Thyroid gland (tissue), 4 donors: Measurements from ENCODE around the gene COQ7. TPM values are rescaled to one million over a fixed set of nuclear protein-coding genes. Genes with fewer than 3 reads are reported as not detected.

ENCODE experiments used
- DNase-seq, 2 donors: peaks; one replicate each; pipeline ENCODE4 v3.0.0-alpha.2; 2019
- H3K27ac ChIP-seq, 3 donors: fragments of 200-600 bp; sonication (generic); 1 replicate in 2 of 3; 2 replicates in 1 of 3; pipeline ENCODE4 v1.5.1; 2016 to 2019; ENCODE audit warnings: mild to moderate bottlenecking in 1 of 3, moderate library complexity in 1 of 3
- H3K27me3 ChIP-seq: fragments of 200-600 bp; sonication (generic); one replicate; pipeline ENCODE4 v1.5.1; 2019
- H3K36me3 ChIP-seq, 2 donors: fragments of 200-600 bp; sonication (generic); one replicate each; pipeline ENCODE4 v1.5.1; 2016 to 2019
- H3K4me1 ChIP-seq, 2 donors: fragments of 200-600 bp; sonication (generic); one replicate each; pipeline ENCODE4 v1.5.1; 2017 to 2019
- H3K4me3 ChIP-seq, 3 donors: fragments of 200-600 bp; sonication (generic); replicated peaks in 1 of 3; 1 replicate in 2 of 3; 2 replicates in 1 of 3; pipeline ENCODE4 v1.5.1; 2016; ENCODE audit warnings: mild to moderate bottlenecking in 1 of 3
- H3K9me3 ChIP-seq: fragments of 200-600 bp; sonication (generic); one replicate; pipeline ENCODE4 v1.5.1; 2017
- POLR2A ChIP-seq, 2 donors: fragments of 450-650 bp; IDR thresholded peaks; one replicate each; pipeline ENCODE4 v1.6.1; 2017; ENCODE audit warnings: antibody characterized with exemption in 2 of 2, mild to moderate bottlenecking in 2 of 2, moderate library complexity in 1 of 2
- WGBS, 2 donors: methylation state at CpG; one replicate each; pipeline ENCODE4 v1.1.5; 2017; 5-methylcytosine and 5-hydroxymethylcytosine counted together
- intact Hi-C: fragments of 100-400 bp; cut with DNase I; formaldehyde crosslinking; loops from one replicate; pipeline ENCODE4 v1.15.1; 2023
- total RNA-seq, 4 donors: library from RNA; depleted of rRNA; stranded (reverse); fragments of >200 nt; gene quantifications; one replicate each; pipeline ENCODE4 v1.2.3, GENCODE V29; 2016
- TF ChIP-seq, protein P1 (sequence below), 6 experiments: fragments of 200-600 bp in 3 of 6; fragments of 450-650 bp in 3 of 6; sonication (generic) in 3 of 6; IDR thresholded peaks; one replicate each; pipeline ENCODE4 v1.5.1; 2016 to 2019; ENCODE audit warnings: antibody characterized with exemption in 6 of 6, mild to moderate bottlenecking in 2 of 6, inconsistent platforms in 1 of 6, moderate library complexity in 1 of 6

The COQ7 gene
- 10 to 100 TPM; 26.4 to 41.9 (median 38.4) TPM for total RNA-seq

GRCh38 chr16:19067349-19068236 lies at the start of gene COQ7:
COQ7 (plus strand) TSS chr16:19067614; CDS start chr16:19067665, 51 bp downstream.
- intact Hi-C loops = no loop called here
- DNase-seq = peak; percentile 99
- Histone ChIP-seq H3K27ac (peak within 1 kb of the TSS; percentile 98 to 100 (median 100)), H3K4me1 (peaks cover 9 to 14% of the 10 kb centered on the region in 2 donors), H3K4me3 (peak within 1 kb of the TSS; percentile 65 to 100 (median 76)), H3K27me3 (no peaks in the 10 kb centered on the region), H3K9me3 (no peaks in the 10 kb centered on the region), H3K36me3 (no peaks in the 10 kb centered on the region)
- peak in 1 of 2 donors; percentile 46 for TF ChIP-seq POLR2A (IDR thresholded peaks at IDR 0.05)
- TF ChIP-seq, protein P1, sequence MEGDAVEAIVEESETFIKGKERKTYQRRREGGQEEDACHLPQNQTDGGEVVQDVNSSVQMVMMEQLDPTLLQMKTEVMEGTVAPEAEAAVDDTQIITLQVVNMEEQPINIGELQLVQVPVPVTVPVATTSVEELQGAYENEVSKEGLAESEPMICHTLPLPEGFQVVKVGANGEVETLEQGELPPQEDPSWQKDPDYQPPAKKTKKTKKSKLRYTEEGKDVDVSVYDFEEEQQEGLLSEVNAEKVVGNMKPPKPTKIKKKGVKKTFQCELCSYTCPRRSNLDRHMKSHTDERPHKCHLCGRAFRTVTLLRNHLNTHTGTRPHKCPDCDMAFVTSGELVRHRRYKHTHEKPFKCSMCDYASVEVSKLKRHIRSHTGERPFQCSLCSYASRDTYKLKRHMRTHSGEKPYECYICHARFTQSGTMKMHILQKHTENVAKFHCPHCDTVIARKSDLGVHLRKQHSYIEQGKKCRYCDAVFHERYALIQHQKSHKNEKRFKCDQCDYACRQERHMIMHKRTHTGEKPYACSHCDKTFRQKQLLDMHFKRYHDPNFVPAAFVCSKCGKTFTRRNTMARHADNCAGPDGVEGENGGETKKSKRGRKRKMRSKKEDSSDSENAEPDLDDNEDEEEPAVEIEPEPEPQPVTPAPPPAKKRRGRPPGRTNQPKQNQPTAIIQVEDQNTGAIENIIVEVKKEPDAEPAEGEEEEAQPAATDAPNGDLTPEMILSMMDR (IDR thresholded peaks at IDR 0.05) = no peak
- WGBS, 2 donors = 0 to 1% methylated on average over 59 to 65 of the region's 68 CpGs

- intact Hi-C loops = no loop called here
- no peaks in the 10 kb centered on the region for H3K4me1 ChIP-seq
- no peaks in the 10 kb centered on the region for H3K9me3 ChIP-seq
- no peak overlapping the region for H3K27ac ChIP-seq
- H3K27me3 ChIP-seq = no peaks in the 10 kb centered on the region
- DNase-seq = no peak
- no peak overlapping the region for H3K4me3 ChIP-seq
- WGBS, 2 donors = 93 to 97% methylated on average over 4 of the region's 4 CpGs
- TF ChIP-seq POLR2A (IDR thresholded peaks at IDR 0.05) = no peak
- TF ChIP-seq, protein P1 (IDR thresholded peaks at IDR 0.05) = no peak
- no peaks in the 10 kb centered on the region for H3K36me3 ChIP-seq
These were observed 46.7 kb upstream of the COQ7 start for GRCh38 chr16:19020689-19021088.

DNA sequence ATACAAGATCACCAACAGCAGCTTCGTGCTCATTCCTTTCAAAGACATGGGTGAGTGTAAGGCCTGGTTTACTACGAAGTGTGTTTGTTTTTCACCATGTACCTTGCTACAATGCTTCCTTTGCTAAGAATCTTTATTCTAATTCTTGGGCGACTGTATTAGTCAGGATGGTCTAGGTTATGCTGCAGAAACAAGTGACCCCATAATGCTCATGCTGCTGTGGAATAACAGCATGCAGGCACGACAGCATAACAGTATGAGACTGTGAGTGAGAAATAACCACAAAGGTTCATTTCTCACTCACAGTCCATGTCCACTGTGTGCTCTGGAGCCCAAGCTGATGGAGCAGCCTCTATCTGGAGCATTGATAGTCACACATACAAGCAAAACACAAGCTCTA lies 45.7 kb upstream of the COQ7 start:
- no peak for DNase-seq
- no peaks in the 10 kb centered on the region for H3K36me3 ChIP-seq
- WGBS, 2 donors = 92 to 95% methylated on average over 4 of the region's 4 CpGs
- no peak overlapping the region for H3K27ac ChIP-seq
- no peaks in the 10 kb centered on the region for H3K27me3 ChIP-seq
- intact Hi-C loops = no loop called here
- no peak overlapping the region for H3K4me3 ChIP-seq
- TF ChIP-seq POLR2A (IDR thresholded peaks at IDR 0.05) = no peak
- TF ChIP-seq, protein P1 (IDR thresholded peaks at IDR 0.05) = no peak
- H3K4me1 ChIP-seq = no peaks in the 10 kb centered on the region
- H3K9me3 ChIP-seq = no peaks in the 10 kb centered on the region

GRCh38 chr16:19027416-19027815 lies 40.0 kb upstream of the COQ7 start:
- intact Hi-C loops = no loop called here
- no peak overlapping the region for H3K27ac ChIP-seq
- TF ChIP-seq POLR2A (IDR thresholded peaks at IDR 0.05) = no peak
- TF ChIP-seq, protein P1 (IDR thresholded peaks at IDR 0.05) = no peak
- H3K36me3 ChIP-seq = no peaks in the 10 kb centered on the region
- no peak overlapping the region for H3K4me3 ChIP-seq
- WGBS, 2 donors = 64 to 70% methylated on average over 3 of the region's 3 CpGs
- H3K4me1 ChIP-seq = no peaks in the 10 kb centered on the region
- no peaks in the 10 kb centered on the region for H3K9me3 ChIP-seq
- no peak for DNase-seq
- no peaks in the 10 kb centered on the region for H3K27me3 ChIP-seq

DNA sequence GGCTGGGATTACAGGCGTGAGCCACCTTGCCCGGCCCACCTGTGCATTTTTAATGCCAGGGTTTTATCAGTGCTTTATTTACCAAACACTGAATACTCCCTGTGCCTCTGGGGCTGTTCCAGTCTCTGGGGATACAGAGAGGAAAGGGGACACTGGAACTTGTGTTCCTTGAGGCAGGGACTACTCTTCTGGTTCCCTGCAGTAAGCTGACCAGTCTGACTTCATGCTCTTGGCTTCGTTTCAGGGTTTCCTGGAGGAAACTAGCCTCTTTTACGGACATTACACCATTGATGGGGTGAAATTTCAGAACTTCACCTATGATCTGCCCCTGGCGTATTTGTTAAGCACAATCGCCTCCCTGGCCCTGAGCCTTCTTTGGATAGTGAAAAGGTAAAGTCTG lies 37.4 kb upstream of the COQ7 start:
- DNase-seq = no peak
- Histone ChIP-seq H3K27me3 (no peaks in the 10 kb centered on the region), H3K27ac (no peak overlapping the region), H3K4me1 (no peaks in the 10 kb centered on the region), H3K36me3 (no peaks in the 10 kb centered on the region), H3K4me3 (no peak overlapping the region), H3K9me3 (no peaks in the 10 kb centered on the region)
- no peak for TF ChIP-seq POLR2A (IDR thresholded peaks at IDR 0.05)
- TF ChIP-seq, protein P1 (IDR thresholded peaks at IDR 0.05) = no peak
- WGBS, 2 donors = 78 to 80% methylated on average over 6 of the region's 6 CpGs
- intact Hi-C loops = no loop called here
